Activated gamma-delta T cell (primary cell): Measurements from ENCODE around the gene C11orf91.
"Not testable (repeated sequence)": the region's sequence is repeated elsewhere in the genome, so short reads cannot be mapped to it uniquely, and the experiment has no call there.

ENCODE experiments used
- DNase-seq: peaks from one replicate; lab custom pipeline; 2025; lab: John Stamatoyannopoulos, UW

The C11orf91 gene

GRCh38 chr11:33721984-33722383 is 21.4 kb upstream of the C11orf91 start:
- no peak for DNase-seq

- DNase-seq: no peak
Measured at GRCh38 chr11:33721426-33721825, 20.8 kb upstream of the C11orf91 start.

DNA sequence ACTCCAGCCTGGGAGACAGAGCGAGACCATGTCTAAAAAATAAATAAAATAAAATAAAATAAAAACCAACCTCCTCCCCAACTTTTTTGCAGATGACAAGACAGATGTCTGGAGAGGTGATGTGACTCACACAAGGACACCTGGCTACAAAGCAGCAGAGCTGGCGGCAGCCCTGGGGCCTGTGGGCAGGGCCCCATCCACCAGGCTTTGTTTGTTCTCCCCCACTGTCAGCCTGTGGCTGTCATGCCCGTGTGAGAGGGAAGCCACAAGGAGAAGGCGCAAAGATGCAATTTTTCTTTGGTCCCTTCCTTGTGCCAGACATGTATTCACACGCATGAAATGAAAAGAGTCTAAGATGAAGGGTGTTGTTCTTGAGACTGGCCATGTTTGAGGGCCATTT is 19.0 kb upstream of the C11orf91 start:
- no peak for DNase-seq

DNA sequence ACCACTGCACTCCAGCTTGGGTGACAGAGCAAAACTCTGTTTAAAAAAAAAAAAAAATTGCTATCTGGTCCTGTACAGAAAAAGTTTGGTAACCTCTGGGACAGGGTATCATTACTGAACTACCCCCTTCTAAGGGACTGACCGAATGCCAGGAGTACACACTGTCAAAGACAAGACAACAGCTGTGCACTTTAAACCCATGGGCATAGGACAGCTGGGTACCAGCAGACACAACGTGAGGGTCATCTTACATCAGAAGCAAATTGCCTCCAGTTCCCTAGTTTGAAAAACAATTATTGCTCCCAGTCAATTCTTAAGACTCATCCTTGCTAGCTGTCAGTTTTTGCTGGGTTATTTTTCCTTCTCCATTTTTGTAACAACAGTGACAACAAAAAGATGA is 17.8 kb upstream of the C11orf91 start:
- no peak for DNase-seq

DNA sequence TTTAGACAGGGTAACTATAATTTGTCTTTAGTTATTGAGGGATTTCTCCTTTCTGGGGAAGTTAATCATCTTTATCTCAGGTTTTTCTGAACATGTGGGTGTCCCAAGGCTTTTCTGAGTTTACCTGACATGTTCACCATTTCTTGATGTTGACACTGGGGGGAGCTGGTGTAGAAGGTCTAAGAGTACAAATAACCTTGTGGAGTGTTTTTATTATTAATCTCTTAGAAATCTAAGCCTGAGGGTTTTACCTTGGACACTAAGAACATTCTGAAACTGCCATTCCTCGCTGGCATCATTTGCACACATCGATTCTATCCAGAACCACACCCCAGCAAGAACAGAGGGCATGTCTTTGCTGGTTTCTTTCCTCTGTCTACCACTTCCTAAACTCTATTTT is 15.6 kb upstream of the C11orf91 start:
- DNase-seq: no peak

DNA sequence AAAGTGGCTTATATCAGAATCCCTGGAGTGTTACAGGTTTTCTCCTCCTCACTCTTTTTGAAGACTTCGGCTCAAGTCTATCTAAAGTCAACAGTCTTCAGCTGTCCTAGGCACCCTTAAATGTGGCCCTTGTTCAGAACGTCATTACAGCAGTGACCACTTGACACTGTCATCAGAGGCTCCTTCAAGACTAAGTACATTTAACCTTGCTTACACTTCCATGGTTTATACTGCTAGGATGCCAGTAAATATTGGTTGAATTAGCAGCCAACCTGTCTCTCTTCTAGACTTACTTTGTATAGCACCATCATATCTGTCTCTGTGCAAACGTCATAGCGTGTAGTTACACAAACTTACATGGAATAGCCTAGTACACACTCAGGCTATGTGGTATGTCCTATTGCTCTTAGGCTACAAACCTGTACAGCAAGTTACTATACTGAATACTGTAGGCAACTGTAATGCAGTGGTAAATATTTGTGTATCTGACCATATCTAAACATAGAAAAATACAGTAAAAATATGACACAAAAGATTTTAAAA is 13.3 kb upstream of the C11orf91 start:
- no peak for DNase-seq

- no peak for DNase-seq
Measured at GRCh38 chr11:33713151-33713855, 12.7 kb upstream of the C11orf91 start.

GRCh38 chr11:33712436-33712835 is 11.8 kb upstream of the C11orf91 start:
- no peak for DNase-seq

- no peak for DNase-seq
Measured at GRCh38 chr11:33709466-33709865, 8.8 kb upstream of the C11orf91 start.

DNA sequence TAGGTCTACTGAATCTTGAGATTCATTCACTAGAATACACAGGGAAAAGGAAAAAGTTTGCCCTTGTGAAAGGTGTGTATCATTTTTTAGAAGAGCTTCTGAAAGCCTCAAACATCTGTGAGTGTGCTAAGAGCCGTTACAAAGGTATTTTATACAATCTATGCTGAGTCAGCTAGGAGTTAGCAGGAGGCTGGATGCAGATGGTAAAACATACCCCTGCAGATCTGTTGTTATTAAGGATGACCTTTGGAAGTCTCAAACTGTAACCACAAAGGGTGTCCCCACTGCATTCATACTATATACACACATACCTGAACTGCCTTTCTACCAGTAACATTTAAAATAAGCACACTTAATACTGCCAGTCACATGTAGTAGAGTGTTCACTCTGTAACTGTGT is 8.4 kb upstream of the C11orf91 start:
- no peak for DNase-seq

- not testable (repeated sequence) for DNase-seq
Measured at GRCh38 chr11:33707831-33708230, 7.2 kb upstream of the C11orf91 start.

DNA sequence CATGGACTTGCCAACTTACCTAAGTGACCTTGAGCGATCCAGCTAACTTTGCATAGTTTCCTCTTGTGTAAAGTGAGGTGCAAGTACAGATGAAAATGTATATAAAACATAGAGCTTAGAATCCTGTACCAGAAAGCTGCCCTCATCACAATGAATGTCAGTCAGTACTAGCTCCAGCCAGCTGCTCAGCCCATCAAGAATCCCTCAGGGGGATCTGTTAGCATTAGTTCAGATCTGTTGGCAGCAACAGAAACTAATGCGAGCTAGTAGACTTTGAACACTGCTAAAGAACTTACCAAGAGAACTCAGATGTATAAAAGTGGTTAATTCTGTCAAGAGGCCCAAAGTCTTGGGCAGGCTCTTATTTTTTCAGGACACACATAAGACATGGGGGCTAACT is 6.3 kb upstream of the C11orf91 start:
- DNase-seq: no peak

DNA sequence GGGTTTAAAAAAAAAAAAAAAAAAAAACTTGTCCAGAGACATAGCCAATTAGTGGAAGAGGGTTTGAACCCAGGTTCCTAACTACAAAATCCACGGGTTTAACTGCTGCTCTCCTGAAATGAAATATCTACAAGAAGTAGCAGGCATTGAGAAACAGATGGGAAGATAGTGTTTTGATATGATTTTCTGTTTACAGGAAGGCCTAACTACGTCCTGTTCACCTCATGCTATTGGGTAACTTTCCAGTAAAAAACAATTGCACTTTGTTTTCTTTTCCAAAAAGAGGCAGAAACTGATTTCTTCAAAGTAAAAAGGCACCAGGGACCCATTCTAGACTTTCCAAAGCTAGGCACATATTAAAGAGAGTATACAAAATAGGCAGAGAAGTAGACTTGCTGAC is 5.9 kb upstream of the C11orf91 start:
- no peak for DNase-seq

DNA sequence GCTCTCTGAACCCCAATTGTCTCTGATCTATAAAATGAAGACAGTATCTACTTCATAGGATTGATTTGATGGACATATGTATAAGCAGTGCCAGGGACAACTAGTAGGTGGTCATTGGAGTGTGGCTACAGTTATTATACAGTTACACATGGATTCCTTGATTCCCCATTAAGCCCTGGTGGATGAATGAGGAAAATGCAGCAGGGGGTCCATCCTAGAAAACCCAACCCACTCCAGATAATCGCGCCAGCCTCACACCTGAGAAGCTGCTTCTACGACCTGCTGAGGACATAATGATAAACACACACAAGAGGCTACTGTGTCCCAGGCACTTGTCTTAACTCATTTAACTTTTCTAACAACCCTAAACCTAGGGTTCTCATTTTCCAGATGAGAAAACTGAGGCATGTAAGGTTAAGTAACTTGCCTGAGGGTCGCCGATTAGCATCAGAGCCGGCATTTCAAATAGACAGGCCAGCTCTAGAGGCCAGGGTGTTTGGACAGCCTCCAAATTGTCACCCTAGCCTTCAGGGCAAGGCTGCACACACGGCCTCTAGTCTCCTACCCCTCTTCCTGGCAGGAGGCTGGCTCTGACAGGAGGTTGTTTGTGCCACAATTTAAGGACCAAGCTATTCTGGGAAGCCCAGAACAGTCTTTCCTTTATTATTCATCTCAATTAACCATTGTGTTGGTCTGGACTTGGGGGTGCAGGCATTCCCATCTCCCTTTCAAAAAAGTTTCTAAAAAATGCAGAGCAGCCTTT is 3.8 kb upstream of the C11orf91 start:
- no peak for DNase-seq

DNA sequence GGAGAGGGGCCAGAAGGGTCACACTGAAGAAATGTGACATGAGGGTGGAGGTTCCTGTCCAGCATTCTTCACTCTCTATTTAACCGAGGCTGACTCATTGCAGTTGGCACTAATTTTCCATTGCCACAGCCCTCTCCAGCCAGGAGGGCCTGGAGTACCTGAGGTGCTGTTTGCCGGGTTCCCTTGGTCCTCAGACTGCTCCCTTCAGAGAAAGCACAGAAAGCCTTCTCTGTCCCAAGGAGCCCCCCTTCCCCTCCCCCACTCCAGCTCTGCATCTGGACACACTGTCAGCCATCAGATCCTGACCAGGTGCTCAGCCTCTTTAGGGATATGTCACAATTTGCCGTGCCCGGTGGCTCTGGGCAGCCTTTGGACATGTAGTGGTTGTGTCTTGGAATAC is 3.2 kb upstream of the C11orf91 start:
- DNase-seq: no peak

DNA sequence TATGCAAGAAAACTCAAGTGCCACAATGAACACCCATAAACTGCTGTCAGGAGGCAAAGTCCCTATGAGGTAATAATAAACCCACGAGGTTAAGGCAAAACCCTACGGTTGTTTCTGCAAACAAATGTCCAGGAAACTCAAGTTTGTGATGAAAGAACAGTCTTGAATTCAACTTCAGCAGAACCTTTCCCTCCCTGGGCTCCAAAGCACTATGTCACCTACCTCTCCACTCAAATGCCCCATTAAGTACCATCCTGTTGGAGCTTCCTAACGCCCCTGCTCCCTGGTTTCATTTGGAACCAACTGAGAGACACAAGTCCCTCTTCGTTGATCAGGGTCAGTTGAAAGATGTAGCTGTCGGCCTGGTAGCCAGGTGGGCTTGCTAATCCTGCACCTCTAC is 2.6 kb upstream of the C11orf91 start:
- no peak for DNase-seq

- no peak for DNase-seq
Measured at GRCh38 chr11:33701302-33702230, 940 bp upstream of the C11orf91 start.

- no peak for DNase-seq
Measured at GRCh38 chr11:33700063-33700501, 544 bp downstream of the C11orf91 start.

DNA sequence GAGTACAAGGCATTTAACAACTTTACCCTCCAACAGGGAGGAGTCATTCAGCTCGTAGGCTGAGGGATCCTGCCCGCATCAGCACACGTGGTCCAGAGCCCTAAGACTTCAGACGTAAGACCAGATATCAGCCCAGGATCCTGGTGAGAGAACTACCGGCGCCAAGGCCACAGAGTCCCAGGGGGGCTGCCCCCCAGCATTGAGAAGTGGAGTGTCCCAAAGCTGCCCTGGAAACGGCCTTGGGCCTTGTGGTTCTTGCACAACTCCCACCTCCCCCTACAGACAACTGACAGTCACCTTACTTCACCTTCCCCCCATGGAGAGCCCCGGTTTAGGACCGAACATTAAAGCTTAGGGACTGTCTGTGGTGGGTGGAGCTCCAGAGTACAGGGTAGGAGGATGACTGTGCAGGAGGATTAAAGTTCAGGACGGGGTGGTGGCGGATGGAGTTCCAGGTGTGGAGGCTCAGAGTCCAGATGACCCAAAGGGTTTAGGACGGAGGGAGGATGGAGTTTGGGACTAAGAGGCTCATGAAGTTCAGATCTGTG is 1.0 kb downstream of the C11orf91 start:
- DNase-seq: no peak

GRCh38 chr11:33698921-33699320 is 1.7 kb downstream of the C11orf91 start:
- no peak for DNase-seq

- no peak for DNase-seq
Measured at GRCh38 chr11:33697997-33698396, 2.6 kb downstream of the C11orf91 start.
